ENCODE data around the gene SMOC1. TPM values are rescaled to one million over a fixed set of nuclear protein-coding genes. Genes with fewer than 3 reads are reported as not detected.

The SMOC1 gene
- total RNA-seq, 1 experiment from 2014 or later = 0.14 TPM

GRCh38 chr14:69994002-69994401 is 114.8 kb downstream of the SMOC1 start:
- H3K9me3 ChIP-seq = no peaks in the 10 kb centered on the region
- POLR2A ChIA-PET = no interaction called here
- H3K27ac Mint-ChIP-seq (ENCODE audit: unreplicated experiment) = no peak overlapping the region
- TF ChIP-seq CTCF (IDR thresholded peaks at IDR 0.05; ENCODE audit: insufficient read depth in 1 of 2, low read depth in 1 of 2, low read length in 1 of 2, severe bottlenecking in 1 of 2, unreplicated experiment in 1 of 2) = no peak
- CTCF ChIA-PET = no interaction called here
- H3K4me3 ChIP-seq (ENCODE audit: low read depth, low read length) = no peak overlapping the region
- H3K4me3 Mint-ChIP-seq (ENCODE audit: unreplicated experiment) = no peak overlapping the region
- no peaks in the 10 kb centered on the region for H3K27me3 ChIP-seq (replicated peaks; ENCODE audit: control insufficient read depth, insufficient read depth, low read length)
- BruUV-seq (replicated peaks) = no TSS peak
- no peaks in the 10 kb centered on the region for H3K36me3 ChIP-seq (ENCODE audit: control insufficient read depth, insufficient read depth, low read length)
- no peaks in the 10 kb centered on the region for H3K4me1 ChIP-seq
- H3K36me3 Mint-ChIP-seq (ENCODE audit: insufficient read depth, unreplicated experiment) = no peaks in the 10 kb centered on the region
- intact Hi-C loops (cut with micrococcal nuclease; ENCODE audit: unreplicated experiment) = no loop called here
- H3K4me1 Mint-ChIP-seq (ENCODE audit: low read depth, unreplicated experiment) = no peaks in the 10 kb centered on the region
- H3K9me3 Mint-ChIP-seq (ENCODE audit: unreplicated experiment) = no peaks in the 10 kb centered on the region
- DNase-seq = no peak
- H3K27me3 Mint-ChIP-seq (ENCODE audit: insufficient read depth, unreplicated experiment) = no peaks in the 10 kb centered on the region

- intact Hi-C loops (cut with micrococcal nuclease; ENCODE audit: unreplicated experiment) = no loop called here
- Mint-ChIP-seq H3K9me3 (ENCODE audit: unreplicated experiment) (no peaks in the 10 kb centered on the region), H3K36me3 (ENCODE audit: insufficient read depth, unreplicated experiment) (no peaks in the 10 kb centered on the region), H3K27ac (ENCODE audit: unreplicated experiment) (no peak overlapping the region), H3K4me3 (ENCODE audit: unreplicated experiment) (no peak overlapping the region), H3K27me3 (ENCODE audit: insufficient read depth, unreplicated experiment) (no peaks in the 10 kb centered on the region), H3K4me1 (ENCODE audit: low read depth, unreplicated experiment) (no peaks in the 10 kb centered on the region)
- Histone ChIP-seq H3K9me3 (no peaks in the 10 kb centered on the region), H3K36me3 (ENCODE audit: control insufficient read depth, insufficient read depth, low read length) (no peaks in the 10 kb centered on the region), H3K27me3 (replicated peaks; ENCODE audit: control insufficient read depth, insufficient read depth, low read length) (no peaks in the 10 kb centered on the region), H3K4me1 (no peaks in the 10 kb centered on the region), H3K4me3 (ENCODE audit: low read depth, low read length) (no peak overlapping the region)
- POLR2A ChIA-PET = no interaction called here
- CTCF ChIA-PET = no interaction called here
- DNase-seq = no peak
- TF ChIP-seq CTCF (IDR thresholded peaks at IDR 0.05; ENCODE audit: insufficient read depth in 1 of 2, low read depth in 1 of 2, low read length in 1 of 2, severe bottlenecking in 1 of 2, unreplicated experiment in 1 of 2) = no peak
- no TSS peak for BruUV-seq (replicated peaks)
Measured at GRCh38 chr14:69996216-69996615, 117.0 kb downstream of the SMOC1 start.

- Mint-ChIP-seq H3K27me3 (ENCODE audit: insufficient read depth, unreplicated experiment) (no peaks in the 10 kb centered on the region), H3K9me3 (ENCODE audit: unreplicated experiment) (no peaks in the 10 kb centered on the region), H3K27ac (ENCODE audit: unreplicated experiment) (no peak overlapping the region), H3K36me3 (ENCODE audit: insufficient read depth, unreplicated experiment) (no peaks in the 10 kb centered on the region), H3K4me3 (ENCODE audit: unreplicated experiment) (no peak overlapping the region), H3K4me1 (ENCODE audit: low read depth, unreplicated experiment) (peaks cover 4% of the 10 kb centered on the region)
- Histone ChIP-seq H3K4me1 (0 out of 2 replicates have a peak, but pooled peaks cover 2% of the 10 kb centered on the region), H3K27me3 (replicated peaks; ENCODE audit: control insufficient read depth, insufficient read depth, low read length) (no peaks in the 10 kb centered on the region), H3K9me3 (no peaks in the 10 kb centered on the region), H3K36me3 (ENCODE audit: control insufficient read depth, insufficient read depth, low read length) (no peaks in the 10 kb centered on the region), H3K4me3 (ENCODE audit: low read depth, low read length) (no peak overlapping the region)
- POLR2A ChIA-PET = no interaction called here
- CTCF ChIA-PET = no interaction called here
- BruUV-seq (replicated peaks) = no TSS peak
- intact Hi-C loops (cut with micrococcal nuclease; ENCODE audit: unreplicated experiment) = no loop called here
- no peak for TF ChIP-seq CTCF (IDR thresholded peaks at IDR 0.05; ENCODE audit: insufficient read depth in 1 of 2, low read depth in 1 of 2, low read length in 1 of 2, severe bottlenecking in 1 of 2, unreplicated experiment in 1 of 2)
- DNase-seq = no peak
Measured at GRCh38 chr14:69997849-69998248, 118.6 kb downstream of the SMOC1 start.

Data from Caco-2 (cell line).